Measurements from ENCODE around the gene PTGR2.

DNA sequence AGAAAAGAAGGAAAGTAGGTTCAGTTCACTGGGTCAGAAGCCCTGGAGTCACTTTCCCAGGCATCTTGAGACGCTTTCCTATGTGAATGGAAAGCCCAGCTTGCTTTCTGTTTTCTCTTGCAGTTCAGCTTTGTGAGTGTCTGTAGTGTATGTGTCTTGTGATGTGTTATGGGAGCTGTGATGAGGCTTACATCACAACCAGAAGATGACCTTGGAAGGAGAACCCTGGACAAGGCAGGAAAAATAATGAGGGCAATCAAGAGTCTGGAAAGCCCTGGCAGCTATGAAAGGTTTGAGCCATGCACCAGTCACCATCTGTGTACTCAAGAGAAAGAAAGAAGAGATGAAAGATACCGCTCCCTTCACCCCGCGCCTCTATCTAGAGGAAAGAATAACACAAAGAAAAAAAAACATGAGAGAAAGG is 35.2 kb upstream of the PTGR2 start:
- no peak for TF ChIP-seq EZH2 (IDR thresholded peaks at IDR 0.05)
- no peak for TF ChIP-seq POLR2AphosphoS5 (IDR thresholded peaks at IDR 0.05; ENCODE audit: borderline replicate concordance, low read depth, low read length)

Data from SK-N-MC (cell line).